Fibroblast of the aortic adventitia (primary cell): ENCODE data around the gene CROCC2. TPM values are rescaled to one million over a fixed set of nuclear protein-coding genes. Genes with fewer than 3 reads are reported as not detected.

Experiments
- DNase-seq: peaks from one replicate; pipeline ENCODE4 v3.0.0-alpha.2; 2010; ENCODE audit warnings: low read depth
- H3K4me3 ChIP-seq: 2 replicates; pipeline ENCODE4 v1.5.1; 2011; ENCODE audit warnings: low read depth, mild to moderate bottlenecking, control low read depth, low read length, moderate library complexity
- total RNA-seq: library from RNA; depleted of rRNA; stranded (reverse); fragments of >200 nt; gene quantifications from 2 replicates; pipeline ENCODE4 v1.2.3, GENCODE V29; 2012; ENCODE audit warnings: low replicate concordance
- TF ChIP-seq, protein P1 (sequence below): IDR thresholded peaks from 2 replicates; pipeline ENCODE4 v1.5.1; 2011; ENCODE audit warnings: mild to moderate bottlenecking, low read length, control low read depth, inconsistent platforms; ENCODE audit not compliant: insufficient read depth

CROCC2 gene
- total RNA-seq, 1 donor: under 0.01 TPM

DNA sequence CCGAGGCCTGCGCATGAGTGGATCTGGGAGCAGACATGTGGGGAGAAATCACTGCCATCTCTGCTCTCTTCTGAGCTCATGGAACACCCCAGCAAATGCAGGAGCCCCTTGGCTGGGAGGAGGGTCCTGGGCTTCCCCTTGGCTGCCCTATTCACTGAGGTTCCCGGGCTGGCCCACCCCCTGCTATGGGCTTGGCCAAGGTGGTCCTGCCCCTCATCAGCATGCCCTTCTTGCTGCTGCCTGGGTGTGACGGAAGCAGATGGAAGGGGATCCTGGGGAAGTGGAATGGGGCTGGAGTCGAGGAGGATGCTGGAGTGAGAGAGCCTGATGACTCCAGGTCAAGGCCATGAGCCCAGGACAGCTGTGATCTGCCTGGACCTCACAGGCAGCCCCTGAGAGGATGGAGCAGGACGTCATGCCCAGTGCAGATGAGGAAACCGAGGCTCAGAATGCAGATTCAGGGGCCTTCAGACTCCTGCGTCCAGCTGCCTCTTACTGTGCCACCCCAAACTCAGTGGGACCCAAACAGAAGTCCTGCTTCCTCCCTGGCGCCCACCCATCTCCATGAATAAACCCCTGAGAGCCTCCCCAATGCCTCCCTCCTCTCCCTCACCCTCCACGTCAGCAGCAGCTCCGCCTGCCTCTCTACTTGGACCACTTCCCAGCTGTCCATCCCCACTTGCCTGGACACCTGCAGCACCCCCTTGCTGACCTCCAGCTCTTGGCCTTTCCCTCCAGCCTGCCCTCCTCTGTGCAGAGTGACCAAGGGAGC, 96.3 kb downstream of the CROCC2 start:
- no peak for DNase-seq
- TF ChIP-seq, protein P1, sequence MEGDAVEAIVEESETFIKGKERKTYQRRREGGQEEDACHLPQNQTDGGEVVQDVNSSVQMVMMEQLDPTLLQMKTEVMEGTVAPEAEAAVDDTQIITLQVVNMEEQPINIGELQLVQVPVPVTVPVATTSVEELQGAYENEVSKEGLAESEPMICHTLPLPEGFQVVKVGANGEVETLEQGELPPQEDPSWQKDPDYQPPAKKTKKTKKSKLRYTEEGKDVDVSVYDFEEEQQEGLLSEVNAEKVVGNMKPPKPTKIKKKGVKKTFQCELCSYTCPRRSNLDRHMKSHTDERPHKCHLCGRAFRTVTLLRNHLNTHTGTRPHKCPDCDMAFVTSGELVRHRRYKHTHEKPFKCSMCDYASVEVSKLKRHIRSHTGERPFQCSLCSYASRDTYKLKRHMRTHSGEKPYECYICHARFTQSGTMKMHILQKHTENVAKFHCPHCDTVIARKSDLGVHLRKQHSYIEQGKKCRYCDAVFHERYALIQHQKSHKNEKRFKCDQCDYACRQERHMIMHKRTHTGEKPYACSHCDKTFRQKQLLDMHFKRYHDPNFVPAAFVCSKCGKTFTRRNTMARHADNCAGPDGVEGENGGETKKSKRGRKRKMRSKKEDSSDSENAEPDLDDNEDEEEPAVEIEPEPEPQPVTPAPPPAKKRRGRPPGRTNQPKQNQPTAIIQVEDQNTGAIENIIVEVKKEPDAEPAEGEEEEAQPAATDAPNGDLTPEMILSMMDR: no peak
- no peak overlapping the region for H3K4me3 ChIP-seq

DNA sequence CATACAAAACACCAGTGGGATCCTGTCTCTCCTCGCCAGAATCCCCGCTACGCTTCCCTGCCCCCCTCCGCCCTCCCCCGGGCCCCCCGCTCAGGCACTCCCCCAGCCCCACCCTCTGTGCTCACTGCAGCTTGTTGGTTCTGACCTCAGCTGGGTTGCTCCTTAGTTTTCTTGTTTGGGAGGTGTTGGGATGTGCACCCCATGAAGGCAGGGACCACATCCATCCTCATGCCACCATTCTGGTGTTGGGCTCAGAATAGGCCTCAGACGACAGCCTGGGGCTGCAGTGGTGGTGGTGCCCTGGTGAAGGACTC, 96.9 kb downstream of the CROCC2 start:
- no peak for DNase-seq
- TF ChIP-seq, protein P1: no peak
- no peak overlapping the region for H3K4me3 ChIP-seq

DNA sequence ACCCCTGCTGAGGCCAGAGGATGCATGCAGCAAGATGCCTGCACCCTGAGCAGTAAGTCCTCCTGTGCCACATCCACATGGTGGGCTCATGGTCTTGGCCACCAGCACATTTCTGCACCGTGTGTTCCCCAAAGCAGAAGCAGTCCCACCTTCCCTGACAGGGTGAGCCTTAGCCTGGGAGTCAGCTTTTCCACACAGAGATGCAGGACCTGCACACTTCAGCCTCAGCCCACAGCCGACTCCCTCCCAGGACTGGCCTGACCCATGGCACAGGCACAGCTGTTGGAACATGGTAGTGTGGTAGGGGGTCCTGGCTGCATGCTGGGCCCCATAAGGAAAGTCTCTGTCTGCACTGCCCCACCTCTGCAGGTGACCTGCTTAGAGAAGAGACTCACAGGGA, 97.2 kb downstream of the CROCC2 start:
- TF ChIP-seq, protein P1: no peak
- no peak overlapping the region for H3K4me3 ChIP-seq
- DNase-seq: no peak

DNA sequence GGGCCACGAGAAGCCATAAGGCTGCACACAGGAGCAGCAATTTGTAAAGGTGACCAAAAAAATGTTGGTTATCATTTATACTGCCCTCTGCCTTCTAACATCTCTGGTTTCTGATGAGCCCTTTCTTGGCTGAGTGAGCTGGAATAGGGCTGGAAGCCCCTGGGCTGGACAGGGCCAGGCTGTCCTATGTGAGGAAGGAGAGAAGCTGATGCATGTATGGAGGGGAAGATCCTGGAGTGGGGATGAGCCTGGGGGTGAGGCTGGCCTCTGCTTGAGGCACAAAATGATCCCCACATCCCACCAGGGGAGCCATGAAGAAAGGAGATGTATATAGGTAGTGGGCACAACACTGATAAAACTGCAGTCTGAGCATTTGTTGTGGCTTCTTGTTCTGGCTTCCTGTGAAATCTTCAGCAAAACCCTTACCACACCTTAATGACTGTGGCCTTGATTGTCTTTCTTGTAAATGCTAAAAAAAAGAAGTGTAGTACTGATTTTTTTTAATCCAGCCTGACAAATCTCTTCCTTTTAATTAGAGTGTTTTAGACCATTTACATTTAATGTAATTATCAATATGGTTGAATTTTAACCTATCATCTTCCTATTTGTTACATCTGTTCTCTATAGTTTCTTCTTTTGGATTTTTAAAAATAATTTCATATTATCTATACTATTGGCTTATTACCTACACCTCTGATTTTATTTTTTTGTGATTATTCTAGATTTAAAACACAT, 97.9 kb downstream of the CROCC2 start:
- TF ChIP-seq, protein P1: no peak
- no peak for DNase-seq
- H3K4me3 ChIP-seq: no peak overlapping the region

DNA sequence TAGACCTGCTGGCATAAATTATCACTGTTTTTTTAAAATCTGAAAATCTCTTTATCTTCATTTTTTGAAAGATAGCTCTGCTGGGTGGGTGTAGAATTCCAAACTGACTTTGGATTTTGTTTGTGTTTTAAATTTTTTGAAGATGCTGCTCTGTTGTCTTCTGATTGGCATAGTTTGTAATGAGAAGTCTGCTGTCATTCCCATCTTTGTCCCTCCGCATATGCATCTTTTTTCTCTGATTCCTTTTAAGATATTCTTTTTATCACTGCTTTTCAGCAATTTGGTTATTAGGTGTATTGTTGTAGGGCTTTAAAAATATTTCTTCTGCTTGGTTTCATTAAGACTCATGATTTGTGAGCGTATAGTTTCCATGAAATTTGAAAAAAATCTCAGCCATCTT, 99.4 kb downstream of the CROCC2 start:
- no peak overlapping the region for H3K4me3 ChIP-seq
- TF ChIP-seq, protein P1: no peak
- no peak for DNase-seq

DNA sequence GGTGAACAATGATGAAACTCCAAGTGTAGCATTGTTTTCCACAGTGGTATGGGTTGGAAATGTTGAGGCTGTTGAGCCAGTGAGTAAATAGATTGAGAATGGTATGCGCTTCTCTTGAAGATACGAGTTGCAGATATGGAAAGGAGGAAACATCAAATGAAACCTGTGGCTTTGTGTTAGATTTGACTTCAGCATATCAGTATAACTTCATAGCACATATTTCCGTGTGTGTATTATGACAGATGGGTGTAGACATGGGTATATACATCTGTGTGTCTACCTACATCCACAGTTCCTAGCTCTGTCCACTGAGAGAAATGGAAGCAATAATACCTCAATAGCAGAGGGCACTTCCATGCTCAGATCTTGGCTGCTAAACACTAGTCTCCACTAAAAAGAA, 100.3 kb downstream of the CROCC2 start:
- TF ChIP-seq, protein P1: no peak
- H3K4me3 ChIP-seq: no peak overlapping the region
- no peak for DNase-seq

DNA sequence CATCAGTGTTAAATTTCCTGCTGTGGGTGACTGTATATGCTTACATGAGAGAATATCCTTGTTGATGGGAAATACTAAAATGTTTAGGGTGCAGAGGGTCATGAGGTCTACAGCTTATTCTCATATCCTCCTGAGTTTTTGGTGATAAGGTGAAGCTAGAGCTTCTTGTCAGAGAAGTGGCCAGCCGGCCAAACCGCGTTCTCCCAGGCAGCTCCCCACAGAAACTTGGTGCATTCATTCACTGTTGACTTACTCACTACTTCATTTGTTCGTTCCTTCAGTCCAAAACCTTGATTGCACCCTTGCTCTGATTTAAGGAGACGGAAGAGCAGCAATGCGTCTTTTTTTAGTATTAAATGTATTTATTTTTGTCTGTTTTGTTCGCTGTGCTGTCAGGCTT, 101.0 kb downstream of the CROCC2 start:
- no peak overlapping the region for H3K4me3 ChIP-seq
- TF ChIP-seq, protein P1: no peak
- DNase-seq: no peak
